Transverse colon (tissue), 4 donors: Measurements from ENCODE around the gene POU3F1. TPM values are rescaled to one million over a fixed set of nuclear protein-coding genes. Genes with fewer than 3 reads are reported as not detected.
A peak's percentile ranks its signal among the peaks of the same experiment; 100 is the strongest.

Source experiments
- DNase-seq: peaks from one replicate; pipeline ENCODE4 v3.0.0-alpha.2; 2019
- H3K27ac ChIP-seq, 4 donors: fragments of 200-600 bp; sonication (generic); 2 replicates each; pipeline ENCODE4 v1.5.1; 2016 to 2018; ENCODE audit warnings: inconsistent platforms in 4 of 4
- H3K27me3 ChIP-seq: fragments of 200-600 bp; sonication (generic); 2 replicates; pipeline ENCODE4 v1.5.1; 2017; ENCODE audit warnings: inconsistent platforms
- H3K36me3 ChIP-seq, 4 donors: fragments of 200-600 bp; sonication (generic); 2 replicates each; pipeline ENCODE4 v1.5.1; 2017 to 2019; ENCODE audit warnings: inconsistent platforms in 4 of 4
- H3K4me1 ChIP-seq, 4 donors: fragments of 200-600 bp; sonication (generic); 2 replicates each; pipeline ENCODE4 v1.5.1; 2017 to 2020; ENCODE audit warnings: inconsistent platforms in 4 of 4
- H3K4me3 ChIP-seq, 4 donors: fragments of 200-600 bp; sonication (generic); 1 replicate in 1 of 4; 2 replicates in 3 of 4; pipeline versions ENCODE4 v1.5.1 to v1.6.1; 2017 to 2019; ENCODE audit warnings: inconsistent platforms in 4 of 4
- H3K9me3 ChIP-seq, 2 donors: fragments of 200-600 bp; sonication (generic); 2 replicates each; pipeline ENCODE4 v1.5.1; 2017 to 2019; ENCODE audit warnings: inconsistent platforms in 2 of 2
- CTCF ChIP-seq, 5 experiments: fragments of 200-600 bp in 3 of 5; fragments of 450-650 bp in 2 of 5; sonication (generic) in 3 of 5; IDR thresholded peaks; 1 replicate in 2 of 5; 2 replicates in 3 of 5; pipeline ENCODE4 v1.5.1; 2016 to 2017; ENCODE audit warnings: antibody characterized with exemption in 5 of 5, inconsistent platforms in 3 of 5, mild to moderate bottlenecking in 2 of 5, moderate library complexity in 1 of 5
- EP300 ChIP-seq: sonication (generic); formaldehyde crosslinking; IDR thresholded peaks from one replicate; pipeline ENCODE4 v1.6.1; 2017; ENCODE audit warnings: antibody characterized with exemption, low read depth
- POLR2A ChIP-seq: fragments of 450-650 bp; IDR thresholded peaks from one replicate; pipeline ENCODE4 v1.6.1; 2016; ENCODE audit warnings: antibody characterized with exemption, mild to moderate bottlenecking, moderate library complexity
- POLR2AphosphoS5 ChIP-seq, 3 donors: sonication (generic); formaldehyde crosslinking; IDR thresholded peaks; one replicate each; pipeline ENCODE4 v1.6.1; 2016; ENCODE audit warnings: antibody characterized with exemption in 3 of 3
- WGBS, 2 donors: methylation state at CpG; one replicate each; pipeline ENCODE4 v1.1.5; 2018; ENCODE audit warnings: low coverage in 1 of 2; 5-methylcytosine and 5-hydroxymethylcytosine counted together
- in situ Hi-C, 4 donors: fragments of 200-750 bp; cut with MboI; loops; one replicate each; pipeline versions ENCODE4 v1.15.0 to v1.15.1; 2017; ENCODE audit warnings: low sequenced_read_pairs in 3 of 4, low pct_ligation_motif_present in 1 of 4, low pct_unique_long_range_greater_than_20kb in 1 of 4
- intact Hi-C: fragments of 100-400 bp; cut with DNase I; formaldehyde crosslinking; loops from one replicate; pipeline ENCODE4 v1.15.1; 2023; ENCODE audit warnings: low total_unique reads
- total RNA-seq, 4 donors: library from RNA; depleted of rRNA; stranded (reverse); fragments of >200 nt; gene quantifications; one replicate each; pipeline ENCODE4 v1.1.0, GENCODE V29; 2016

Gene POU3F1
- total RNA-seq, 4 donors from 2014 or later: not detected

GRCh38 chr1:38022810-38023209, 23.8 kb downstream of the POU3F1 start:
- TF ChIP-seq EP300 (no peak), POLR2AphosphoS5 (IDR thresholded peaks at IDR 0.05) (no peak), CTCF (IDR thresholded peaks at IDR 0.05) (no peak), POLR2A (no peak)
- DNase-seq: no peak
- H3K4me1 ChIP-seq: no peaks in the 10 kb centered on the region
- intact Hi-C loops: no loop called here
- no peak overlapping the region for H3K27ac ChIP-seq
- WGBS, 2 donors: 82 to 93% methylated on average over 3 of the region's 3 CpGs
- no peak overlapping the region for H3K4me3 ChIP-seq
- no peaks in the 10 kb centered on the region for H3K9me3 ChIP-seq
- H3K36me3 ChIP-seq: peaks cover 0 to 71% (median 30%) of the 10 kb centered on the region in 4 donors
- H3K27me3 ChIP-seq: no peaks in the 10 kb centered on the region
- in situ Hi-C loops: loop anchor here in 1 of 4 donors (10.0 kb wide), 1 partner anchor 812 kb away; no protein-coding TSS in a partner anchor

GRCh38 chr1:38021969-38022368, 24.6 kb downstream of the POU3F1 start:
- Histone ChIP-seq H3K27me3 (no peaks in the 10 kb centered on the region), H3K36me3 (peaks cover 0 to 79% (median 31%) of the 10 kb centered on the region in 4 donors), H3K4me1 (peaks cover 0 to 4% (median 0%) of the 10 kb centered on the region in 4 donors), H3K27ac (no peak overlapping the region), H3K4me3 (no peak overlapping the region), H3K9me3 (no peaks in the 10 kb centered on the region)
- no peak for DNase-seq
- intact Hi-C loops: no loop called here
- TF ChIP-seq CTCF (IDR thresholded peaks at IDR 0.05) (no peak), POLR2A (no peak), POLR2AphosphoS5 (IDR thresholded peaks at IDR 0.05) (no peak), EP300 (no peak)
- 95% methylated on average over 5 of the region's 5 CpGs; no CpG with 5 or more reads in 1 of the 2 donors for WGBS, 2 donors
- in situ Hi-C loops: loop anchor here in 1 of 4 donors (10.0 kb wide), 1 partner anchor 813 kb away; no protein-coding TSS in a partner anchor

- no peak for TF ChIP-seq POLR2AphosphoS5 (IDR thresholded peaks at IDR 0.05)
- intact Hi-C loops (no loop called here), in situ Hi-C loops (loop anchor here in 1 of 4 donors (10.0 kb wide), 1 partner anchor 814 kb away; no protein-coding TSS in a partner anchor)
- H3K27ac ChIP-seq: no peak overlapping the region
- H3K27me3 ChIP-seq: no peaks in the 10 kb centered on the region
- no peak overlapping the region for H3K4me3 ChIP-seq
- no peak for DNase-seq
- no peaks in the 10 kb centered on the region for H3K9me3 ChIP-seq
- peaks cover 0 to 18% (median 3%) of the 10 kb centered on the region in 4 donors for H3K4me1 ChIP-seq
- 91 to 93% methylated on average over 2 of the region's 2 CpGs for WGBS, 2 donors
- H3K36me3 ChIP-seq: peaks cover 0 to 76% (median 31%) of the 10 kb centered on the region in 4 donors
These were observed 26.2 kb downstream of the POU3F1 start for GRCh38 chr1:38020396-38020795.

- Histone ChIP-seq H3K4me3 (no peak overlapping the region), H3K27me3 (no peaks in the 10 kb centered on the region), H3K36me3 (peaks cover 0 to 68% (median 26%) of the 10 kb centered on the region in 4 donors), H3K4me1 (peaks cover 1 to 32% (median 15%) of the 10 kb centered on the region in 4 donors), H3K27ac (peak overlapping the region in 1 of 4 donors; percentile 7), H3K9me3 (no peaks in the 10 kb centered on the region)
- intact Hi-C loops (loop anchor here (2.0 kb wide), 1 partner anchor 28 kb away; the partner anchor contains the start of gene SF3A3), in situ Hi-C loops (no loop called here)
- 71 to 75% methylated on average over 6 of the region's 6 CpGs for WGBS, 2 donors
- DNase-seq: no peak
- no peak for TF ChIP-seq POLR2AphosphoS5 (IDR thresholded peaks at IDR 0.05)
- peak; percentile 29 to 52 (median 38) for TF ChIP-seq CTCF (IDR thresholded peaks at IDR 0.05)
- no peak for TF ChIP-seq EP300
- TF ChIP-seq POLR2A: no peak
These were observed 27.7 kb downstream of the POU3F1 start for GRCh38 chr1:38018864-38019343.
